GM18526 (cell line): Measurements from ENCODE around the gene KIAA1586.
"Not testable (repeated sequence)": the region's sequence is repeated elsewhere in the genome, so short reads cannot be mapped to it uniquely, and the experiment has no call there.

ENCODE experiments used
- POLR2A ChIP-seq: IDR thresholded peaks from 3 replicates; pipeline ENCODE4 v1.6.1; 2011; ENCODE audit not compliant: insufficient read length; ENCODE audit errors: extremely low read depth

The KIAA1586 gene

GRCh38 chr6:57046332-57047256, at the start of gene KIAA1586:
Gene KIAA1586, plus strand, starts transcription at chr6:57046693. Its CDS starts 63 bp downstream, at chr6:57046756.
- not testable (repeated sequence) for TF ChIP-seq POLR2A

- no peak for TF ChIP-seq POLR2A
Observed at GRCh38 chr6:56999049-56999448, 47.4 kb upstream of the KIAA1586 start.

GRCh38 chr6:57002197-57002596, 44.3 kb upstream of the KIAA1586 start:
- no peak for TF ChIP-seq POLR2A

- no peak for TF ChIP-seq POLR2A
Observed at GRCh38 chr6:57004292-57004691, 42.2 kb upstream of the KIAA1586 start.

GRCh38 chr6:57006101-57006500, 40.4 kb upstream of the KIAA1586 start:
- no peak for TF ChIP-seq POLR2A

- no peak for TF ChIP-seq POLR2A
Observed at GRCh38 chr6:57013521-57013926, 33.0 kb upstream of the KIAA1586 start.

- TF ChIP-seq POLR2A: no peak
Observed at GRCh38 chr6:57017069-57017468, 29.4 kb upstream of the KIAA1586 start.

- no peak for TF ChIP-seq POLR2A
Observed at GRCh38 chr6:57017841-57018240, 28.7 kb upstream of the KIAA1586 start.

- TF ChIP-seq POLR2A: no peak
Observed at GRCh38 chr6:57019434-57019833, 27.1 kb upstream of the KIAA1586 start.

- no peak for TF ChIP-seq POLR2A
Observed at GRCh38 chr6:57021086-57021720, 25.3 kb upstream of the KIAA1586 start.

GRCh38 chr6:57024321-57024720, 22.2 kb upstream of the KIAA1586 start:
- TF ChIP-seq POLR2A: no peak

GRCh38 chr6:57024775-57025174, 21.7 kb upstream of the KIAA1586 start:
- TF ChIP-seq POLR2A: no peak

- TF ChIP-seq POLR2A: no peak
Observed at GRCh38 chr6:57026001-57026400, 20.5 kb upstream of the KIAA1586 start.

- TF ChIP-seq POLR2A: no peak
Observed at GRCh38 chr6:57027301-57027700, 19.2 kb upstream of the KIAA1586 start.

- no peak for TF ChIP-seq POLR2A
Observed at GRCh38 chr6:57029213-57029612, 17.3 kb upstream of the KIAA1586 start.

GRCh38 chr6:57033228-57033627, 13.3 kb upstream of the KIAA1586 start:
- TF ChIP-seq POLR2A: no peak
